ENCODE measurements around the gene GPR183. TPM values are rescaled to one million over a fixed set of nuclear protein-coding genes. Genes with fewer than 3 reads are reported as not detected.

The GPR183 gene
- total RNA-seq, 1 experiment from 2014 or later: 0.30 TPM

DNA sequence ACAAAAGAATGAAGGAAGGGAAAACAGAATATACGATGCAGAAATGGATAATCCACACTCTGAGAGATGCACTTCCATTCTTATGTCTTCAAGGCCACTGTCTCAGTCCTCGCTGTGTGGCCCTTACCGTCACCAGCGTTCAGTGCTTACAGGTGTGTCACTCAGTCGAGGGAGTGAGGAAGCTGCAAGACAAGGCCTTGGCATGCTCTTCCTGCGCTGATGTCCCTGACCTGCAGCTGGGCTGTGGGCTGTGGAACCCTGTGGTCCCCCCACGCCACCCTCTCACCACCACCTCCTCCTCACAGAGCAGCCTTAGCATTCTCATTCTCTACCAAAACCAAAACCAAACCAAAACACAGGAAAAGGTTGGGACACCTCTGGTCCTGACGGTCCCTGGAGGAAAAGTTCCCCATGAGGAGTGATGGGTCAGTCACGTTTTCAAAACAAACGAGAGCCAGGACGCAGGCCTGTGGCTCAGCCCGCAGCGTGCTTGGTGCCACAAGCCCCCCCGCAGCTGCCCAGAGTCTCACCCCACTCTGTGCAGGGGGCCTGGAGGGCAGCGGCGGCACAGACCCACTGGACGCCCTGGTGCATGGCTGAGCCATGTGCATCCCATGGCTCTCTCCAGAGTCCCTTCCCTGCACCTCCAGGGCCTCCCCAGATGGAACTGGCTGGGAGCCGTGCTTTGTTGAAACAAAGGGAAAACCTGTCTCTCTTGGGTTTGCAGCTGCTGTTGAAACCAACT, 48.2 kb upstream of the GPR183 start:
- Histone ChIP-seq H4K20me1 (ENCODE audit: insufficient read depth) (no peaks in the 10 kb centered on the region), H3K9me3 (ENCODE audit: control insufficient read depth in 1 of 2, insufficient read depth in 1 of 2, low read depth in 1 of 2, low read length in 2 of 2) (no peaks in the 10 kb centered on the region), H3K4me2 (ENCODE audit: low read length) (no peak overlapping the region), H3K9me2 (ENCODE audit: insufficient read depth) (no peaks in the 10 kb centered on the region), H3K27me3 (ENCODE audit: insufficient read depth, low read length) (no peaks in the 10 kb centered on the region), H2AFZ (ENCODE audit: low read depth, low read length, poor library complexity, severe bottlenecking) (no peak overlapping the region), H3K4me1 (ENCODE audit: control insufficient read depth in 1 of 2, insufficient read depth in 2 of 2, low read length in 2 of 2) (no peaks in the 10 kb centered on the region), H3K27ac (ENCODE audit: low read depth, low read length) (no peak overlapping the region), H3K36me3 (ENCODE audit: control insufficient read depth in 1 of 2, insufficient read depth in 2 of 2, low read length in 2 of 2) (peaks cover 4 to 15% of the 10 kb centered on the region in 2 experiments; a peak in 2 of 4 replicates), H3K9ac (ENCODE audit: low read length) (no peak overlapping the region), H3K79me2 (ENCODE audit: insufficient read depth, low read length) (no peaks in the 10 kb centered on the region), H3K4me3 (replicated peaks in 1 of 2; ENCODE audit: low read depth in 1 of 2, low read length in 2 of 2) (no peak overlapping the region)
- DNase-seq (ENCODE audit: low read depth, low spot score) (no peak), ATAC-seq (no peak)
- POLR2A ChIA-PET: no interaction called here
- intact Hi-C loops (cut with micrococcal nuclease): no loop called here
- CTCF ChIA-PET: no interaction called here
- TF ChIP-seq CBX3 (IDR thresholded peaks at IDR 0.05; ENCODE audit: low read depth): no peak
- TF ChIP-seq, protein P1, sequence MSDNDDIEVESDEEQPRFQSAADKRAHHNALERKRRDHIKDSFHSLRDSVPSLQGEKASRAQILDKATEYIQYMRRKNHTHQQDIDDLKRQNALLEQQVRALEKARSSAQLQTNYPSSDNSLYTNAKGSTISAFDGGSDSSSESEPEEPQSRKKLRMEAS (IDR thresholded peaks at IDR 0.05): no peak
- TF ChIP-seq SIN3A (IDR thresholded peaks at IDR 0.05; ENCODE audit: low read depth): no peak
- TF ChIP-seq RAD21 (IDR thresholded peaks at IDR 0.05; ENCODE audit: low read depth): no peak
- no peak for TF ChIP-seq EGR1 (IDR thresholded peaks at IDR 0.05; ENCODE audit: low read depth)
- TF ChIP-seq, protein P2, sequence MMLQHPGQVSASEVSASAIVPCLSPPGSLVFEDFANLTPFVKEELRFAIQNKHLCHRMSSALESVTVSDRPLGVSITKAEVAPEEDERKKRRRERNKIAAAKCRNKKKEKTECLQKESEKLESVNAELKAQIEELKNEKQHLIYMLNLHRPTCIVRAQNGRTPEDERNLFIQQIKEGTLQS (IDR thresholded peaks at IDR 0.05): no peak
- TF ChIP-seq ZFX (IDR thresholded peaks at IDR 0.05): no peak
- no peak for TF ChIP-seq YY1 (IDR thresholded peaks at IDR 0.05; ENCODE audit: extremely low read depth, insufficient replicate concordance, low read depth, low read length)
- BruUV-seq (replicated peaks): no TSS peak
- RAD21 ChIA-PET (ENCODE audit: low non-redundant PET in 1 of 2, low total read pairs in 2 of 2, uncharacterized antibody in 2 of 2, unreplicated experiment in 2 of 2): no interaction called here

DNA sequence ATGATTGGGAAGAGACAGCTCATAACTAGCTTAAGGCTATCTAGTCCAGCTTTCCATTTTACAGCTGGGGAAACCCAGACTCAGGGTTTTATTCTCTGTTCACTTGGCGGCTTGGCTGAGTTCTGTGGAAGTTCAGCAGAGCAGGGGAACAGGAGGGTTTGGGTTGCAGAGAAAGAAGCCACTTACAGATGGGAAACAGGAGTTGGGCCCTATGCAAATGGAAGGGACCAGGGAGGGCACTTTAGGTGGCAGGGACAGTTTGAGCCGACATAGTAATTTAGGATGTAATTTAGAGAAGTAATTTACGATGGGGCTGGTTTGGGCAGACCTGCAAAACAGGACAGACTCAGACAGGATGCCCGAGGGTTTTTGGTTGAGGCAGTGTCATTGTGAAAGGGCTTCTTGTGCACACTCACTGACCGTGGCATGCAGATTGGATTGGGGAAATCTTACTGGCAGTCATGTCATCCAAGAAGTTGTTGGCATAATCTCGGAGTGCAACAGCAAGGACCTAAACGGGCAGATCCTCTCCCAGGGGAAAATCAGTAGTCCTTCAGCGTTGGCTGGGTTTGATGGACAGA, 47.3 kb upstream of the GPR183 start:
- Histone ChIP-seq H3K4me1 (ENCODE audit: control insufficient read depth in 1 of 2, insufficient read depth in 2 of 2, low read length in 2 of 2) (no peaks in the 10 kb centered on the region), H3K9me3 (ENCODE audit: control insufficient read depth in 1 of 2, insufficient read depth in 1 of 2, low read depth in 1 of 2, low read length in 2 of 2) (no peaks in the 10 kb centered on the region), H4K20me1 (ENCODE audit: insufficient read depth) (no peaks in the 10 kb centered on the region), H3K9me2 (ENCODE audit: insufficient read depth) (no peaks in the 10 kb centered on the region), H3K79me2 (ENCODE audit: insufficient read depth, low read length) (no peaks in the 10 kb centered on the region), H3K4me2 (ENCODE audit: low read length) (no peak overlapping the region), H3K27ac (ENCODE audit: low read depth, low read length) (no peak overlapping the region), H3K4me3 (replicated peaks in 1 of 2; ENCODE audit: low read depth in 1 of 2, low read length in 2 of 2) (no peak overlapping the region), H3K27me3 (ENCODE audit: insufficient read depth, low read length) (no peaks in the 10 kb centered on the region), H3K9ac (ENCODE audit: low read length) (no peak overlapping the region), H3K36me3 (ENCODE audit: control insufficient read depth in 1 of 2, insufficient read depth in 2 of 2, low read length in 2 of 2) (peaks cover 4 to 15% of the 10 kb centered on the region in 2 experiments; a peak in 2 of 4 replicates), H2AFZ (ENCODE audit: low read depth, low read length, poor library complexity, severe bottlenecking) (no peak overlapping the region)
- no peak for DNase-seq (ENCODE audit: low read depth, low spot score)
- ATAC-seq: no peak
- CTCF ChIA-PET: no interaction called here
- POLR2A ChIA-PET: no interaction called here
- BruUV-seq (replicated peaks): no TSS peak
- intact Hi-C loops (cut with micrococcal nuclease): no loop called here
- RAD21 ChIA-PET (ENCODE audit: low non-redundant PET in 1 of 2, low total read pairs in 2 of 2, uncharacterized antibody in 2 of 2, unreplicated experiment in 2 of 2): no interaction called here
- TF ChIP-seq POLR2AphosphoS5 (IDR thresholded peaks at IDR 0.05; ENCODE audit: low read depth, low read length): no peak
- TF ChIP-seq, protein P3, sequence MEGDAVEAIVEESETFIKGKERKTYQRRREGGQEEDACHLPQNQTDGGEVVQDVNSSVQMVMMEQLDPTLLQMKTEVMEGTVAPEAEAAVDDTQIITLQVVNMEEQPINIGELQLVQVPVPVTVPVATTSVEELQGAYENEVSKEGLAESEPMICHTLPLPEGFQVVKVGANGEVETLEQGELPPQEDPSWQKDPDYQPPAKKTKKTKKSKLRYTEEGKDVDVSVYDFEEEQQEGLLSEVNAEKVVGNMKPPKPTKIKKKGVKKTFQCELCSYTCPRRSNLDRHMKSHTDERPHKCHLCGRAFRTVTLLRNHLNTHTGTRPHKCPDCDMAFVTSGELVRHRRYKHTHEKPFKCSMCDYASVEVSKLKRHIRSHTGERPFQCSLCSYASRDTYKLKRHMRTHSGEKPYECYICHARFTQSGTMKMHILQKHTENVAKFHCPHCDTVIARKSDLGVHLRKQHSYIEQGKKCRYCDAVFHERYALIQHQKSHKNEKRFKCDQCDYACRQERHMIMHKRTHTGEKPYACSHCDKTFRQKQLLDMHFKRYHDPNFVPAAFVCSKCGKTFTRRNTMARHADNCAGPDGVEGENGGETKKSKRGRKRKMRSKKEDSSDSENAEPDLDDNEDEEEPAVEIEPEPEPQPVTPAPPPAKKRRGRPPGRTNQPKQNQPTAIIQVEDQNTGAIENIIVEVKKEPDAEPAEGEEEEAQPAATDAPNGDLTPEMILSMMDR (IDR thresholded peaks at IDR 0.05 in 2 of 3, conservative IDR thresholded peaks at IDR 0.05 in 1 of 3; ENCODE audit: borderline replicate concordance in 1 of 3, insufficient read depth in 1 of 3, low read depth in 2 of 3, low read length in 2 of 3): no peak
- TF ChIP-seq TCF7L2 (IDR thresholded peaks at IDR 0.05; ENCODE audit: borderline replicate concordance, extremely low read depth, insufficient read depth, insufficient read length): no peak
- no peak for TF ChIP-seq FOSL1 (IDR thresholded peaks at IDR 0.05; ENCODE audit: low read depth)
- TF ChIP-seq, protein P2 (IDR thresholded peaks at IDR 0.05): no peak
- TF ChIP-seq ZFX (IDR thresholded peaks at IDR 0.05): no peak
- no peak for TF ChIP-seq RAD21 (IDR thresholded peaks at IDR 0.05; ENCODE audit: low read depth)
- no peak for TF ChIP-seq EZH2phosphoT487 (IDR thresholded peaks at IDR 0.05; ENCODE audit: borderline replicate concordance)
- TF ChIP-seq ELF1 (IDR thresholded peaks at IDR 0.05; ENCODE audit: borderline replicate concordance, low read depth): no peak

Measured in HCT116 (cell line).